Measurements from ENCODE around the gene CGREF1.

CGREF1 gene

GRCh38 chr2:27118525-27119329 is at the start of gene CGREF1:
TSS of gene CGREF1 (minus strand) at chr2:27119128. CDS start at chr2:27104366, 14,762 bp downstream.
- H3K27ac ChIP-seq (ENCODE audit: poor library complexity, severe bottlenecking) = no peak within 1 kb of the TSS
- no peaks in the 10 kb centered on the region for H3K36me3 ChIP-seq (ENCODE audit: low read depth)
- H3K9me3 ChIP-seq (ENCODE audit: severe bottlenecking) = no peaks in the 10 kb centered on the region
- no peaks in the 10 kb centered on the region for H3K4me1 ChIP-seq (ENCODE audit: insufficient read depth, poor library complexity, severe bottlenecking)
- ATAC-seq (ENCODE audit: low read depth) = peak; percentile 18; the same call in 2 of the 3 replicates
- peak within 1 kb of the TSS; percentile 45 for H3K4me3 ChIP-seq (ENCODE audit: severe bottlenecking)
- TF ChIP-seq CTCF (IDR thresholded peaks at IDR 0.05; ENCODE audit: poor library complexity, severe bottlenecking) = no peak
- no peak for DNase-seq (ENCODE audit: low spot score)
- no peaks in the 10 kb centered on the region for H3K27me3 ChIP-seq (ENCODE audit: insufficient read depth, poor library complexity, severe bottlenecking)

- Histone ChIP-seq H3K36me3 (ENCODE audit: low read depth) (no peaks in the 10 kb centered on the region), H3K4me1 (ENCODE audit: insufficient read depth, poor library complexity, severe bottlenecking) (no peaks in the 10 kb centered on the region), H3K27me3 (ENCODE audit: insufficient read depth, poor library complexity, severe bottlenecking) (no peaks in the 10 kb centered on the region), H3K27ac (ENCODE audit: poor library complexity, severe bottlenecking) (no peak overlapping the region), H3K9me3 (ENCODE audit: severe bottlenecking) (no peaks in the 10 kb centered on the region), H3K4me3 (ENCODE audit: severe bottlenecking) (no peak overlapping the region)
- DNase-seq (ENCODE audit: low spot score) (no peak), ATAC-seq (ENCODE audit: low read depth) (no peak)
- TF ChIP-seq CTCF (IDR thresholded peaks at IDR 0.05; ENCODE audit: poor library complexity, severe bottlenecking) = no peak
Observed at GRCh38 chr2:27164960-27165763, 46.2 kb upstream of the CGREF1 start.

- no peak overlapping the region for H3K27ac ChIP-seq (ENCODE audit: poor library complexity, severe bottlenecking)
- no peak overlapping the region for H3K4me3 ChIP-seq (ENCODE audit: severe bottlenecking)
- no peaks in the 10 kb centered on the region for H3K9me3 ChIP-seq (ENCODE audit: severe bottlenecking)
- TF ChIP-seq CTCF (IDR thresholded peaks at IDR 0.05; ENCODE audit: poor library complexity, severe bottlenecking) = no peak
- no peak for DNase-seq (ENCODE audit: low spot score)
- no peaks in the 10 kb centered on the region for H3K36me3 ChIP-seq (ENCODE audit: low read depth)
- no peaks in the 10 kb centered on the region for H3K4me1 ChIP-seq (ENCODE audit: insufficient read depth, poor library complexity, severe bottlenecking)
- H3K27me3 ChIP-seq (ENCODE audit: insufficient read depth, poor library complexity, severe bottlenecking) = no peaks in the 10 kb centered on the region
- ATAC-seq (ENCODE audit: low read depth) = no peak
Observed at GRCh38 chr2:27162151-27163121, 43.5 kb upstream of the CGREF1 start.

GRCh38 chr2:27160191-27160590 is 41.3 kb upstream of the CGREF1 start:
- H3K27ac ChIP-seq (ENCODE audit: poor library complexity, severe bottlenecking) = no peak overlapping the region
- H3K36me3 ChIP-seq (ENCODE audit: low read depth) = no peaks in the 10 kb centered on the region
- ATAC-seq (ENCODE audit: low read depth) (no peak), DNase-seq (ENCODE audit: low spot score) (no peak)
- no peak for TF ChIP-seq CTCF (IDR thresholded peaks at IDR 0.05; ENCODE audit: poor library complexity, severe bottlenecking)
- no peaks in the 10 kb centered on the region for H3K9me3 ChIP-seq (ENCODE audit: severe bottlenecking)
- no peaks in the 10 kb centered on the region for H3K27me3 ChIP-seq (ENCODE audit: insufficient read depth, poor library complexity, severe bottlenecking)
- H3K4me3 ChIP-seq (ENCODE audit: severe bottlenecking) = no peak overlapping the region
- H3K4me1 ChIP-seq (ENCODE audit: insufficient read depth, poor library complexity, severe bottlenecking) = no peaks in the 10 kb centered on the region

Data from RWPE2 (cell line).